ENCODE data around the gene WNT7B. TPM values are rescaled to one million over a fixed set of nuclear protein-coding genes. Genes with fewer than 3 reads are reported as not detected.

The WNT7B gene
- total and polyA plus RNA-seq, 2 donors (not counting 1 experiment from before 2014, with no cell fraction given), result 0.22 to 0.67 TPM

DNA sequence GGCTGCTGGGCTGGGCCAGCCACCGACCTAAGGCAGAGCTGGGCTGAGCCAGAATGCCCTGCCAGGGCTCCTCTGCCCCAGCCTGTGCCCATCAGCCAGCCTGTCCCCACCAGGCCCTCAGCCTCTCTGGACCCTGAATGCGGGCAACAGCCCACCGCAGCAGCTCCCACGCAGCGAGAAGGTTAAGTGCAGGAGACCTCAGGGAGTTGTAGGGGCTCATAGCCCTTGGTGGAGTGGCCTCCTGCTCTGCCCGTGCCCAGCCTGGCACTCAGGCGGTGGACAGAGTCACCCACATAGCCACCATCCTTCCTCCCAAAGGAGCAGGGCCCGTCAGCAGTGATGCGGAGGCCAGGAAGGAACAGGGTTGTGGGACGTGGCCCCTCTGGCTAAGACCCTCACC lies 19.1 kb downstream of the WNT7B start:
- H3K4me3 ChIP-seq (ENCODE audit: control extremely low read depth in 1 of 5, extremely low read depth in 1 of 5, insufficient read depth in 1 of 5, low read depth in 2 of 5, low read length in 4 of 5), result no peak overlapping the region
- no peaks in the 10 kb centered on the region for H3K4me1 ChIP-seq (ENCODE audit: control insufficient read depth in 2 of 2, insufficient read depth in 2 of 2, low read length in 2 of 2)
- intact Hi-C loops (cut with micrococcal nuclease), result no loop called here
- Mint-ChIP-seq H3K4me3 (no peak overlapping the region), H3K27me3 (peaks cover 17% of the 10 kb centered on the region), H3K27ac (no peak overlapping the region), H3K9me3 (ENCODE audit: insufficient read depth) (no peaks in the 10 kb centered on the region), H3K4me1 (no peaks in the 10 kb centered on the region)
- no peaks in the 10 kb centered on the region for H4K20me1 ChIP-seq (ENCODE audit: control insufficient read depth, insufficient read depth, low read length, poor library complexity, severe bottlenecking)
- peaks cover 0 to 2% (median 0%) of the 10 kb centered on the region in 3 donors for H3K9me3 ChIP-seq (ENCODE audit: control extremely low read depth in 1 of 3, control insufficient read depth in 2 of 3, insufficient read depth in 1 of 3, low read length in 2 of 3)
- DNase-seq (no peak), ATAC-seq (ENCODE audit: low read depth) (no peak)
- POLR2A ChIA-PET, result no interaction called here
- no peak overlapping the region for H2AFZ ChIP-seq (ENCODE audit: insufficient read depth, low read depth, low read length, poor library complexity, severe bottlenecking)
- no peak overlapping the region for H3K27ac ChIP-seq (ENCODE audit: low read length in 2 of 2)
- 90% methylated on average over 10 of the region's 10 CpGs for WGBS (ENCODE audit: insufficient coverage)
- no peaks in the 10 kb centered on the region for H3K79me2 ChIP-seq (ENCODE audit: control insufficient read depth, insufficient read depth, low read length)
- no peak overlapping the region for H3K4me2 ChIP-seq (replicated peaks; ENCODE audit: low read depth, low read length, poor library complexity, severe bottlenecking)
- TF ChIP-seq, protein P1, sequence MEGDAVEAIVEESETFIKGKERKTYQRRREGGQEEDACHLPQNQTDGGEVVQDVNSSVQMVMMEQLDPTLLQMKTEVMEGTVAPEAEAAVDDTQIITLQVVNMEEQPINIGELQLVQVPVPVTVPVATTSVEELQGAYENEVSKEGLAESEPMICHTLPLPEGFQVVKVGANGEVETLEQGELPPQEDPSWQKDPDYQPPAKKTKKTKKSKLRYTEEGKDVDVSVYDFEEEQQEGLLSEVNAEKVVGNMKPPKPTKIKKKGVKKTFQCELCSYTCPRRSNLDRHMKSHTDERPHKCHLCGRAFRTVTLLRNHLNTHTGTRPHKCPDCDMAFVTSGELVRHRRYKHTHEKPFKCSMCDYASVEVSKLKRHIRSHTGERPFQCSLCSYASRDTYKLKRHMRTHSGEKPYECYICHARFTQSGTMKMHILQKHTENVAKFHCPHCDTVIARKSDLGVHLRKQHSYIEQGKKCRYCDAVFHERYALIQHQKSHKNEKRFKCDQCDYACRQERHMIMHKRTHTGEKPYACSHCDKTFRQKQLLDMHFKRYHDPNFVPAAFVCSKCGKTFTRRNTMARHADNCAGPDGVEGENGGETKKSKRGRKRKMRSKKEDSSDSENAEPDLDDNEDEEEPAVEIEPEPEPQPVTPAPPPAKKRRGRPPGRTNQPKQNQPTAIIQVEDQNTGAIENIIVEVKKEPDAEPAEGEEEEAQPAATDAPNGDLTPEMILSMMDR (IDR thresholded peaks at IDR 0.05), result no peak
- TF ChIP-seq EZH2 (IDR thresholded peaks at IDR 0.05; ENCODE audit: borderline replicate concordance, insufficient read depth, low read depth, low read length, poor library complexity, severe bottlenecking), result no peak
- no peaks in the 10 kb centered on the region for H3K36me3 ChIP-seq (replicated peaks in 1 of 2; ENCODE audit: control extremely low read depth in 1 of 2, control insufficient read depth in 1 of 2, extremely low read depth in 1 of 2, insufficient read depth in 2 of 2, low read length in 1 of 2)
- no peak overlapping the region for H3K9ac ChIP-seq (ENCODE audit: low read length)
- CTCF ChIA-PET, result no interaction called here
- H3K27me3 ChIP-seq (replicated peaks in 1 of 4; ENCODE audit: control extremely low read depth in 1 of 4, control insufficient read depth in 3 of 4, insufficient read depth in 4 of 4, low read length in 3 of 4), result peaks cover 0 to 21% (median 5%) of the 10 kb centered on the region in 4 experiments

DNA sequence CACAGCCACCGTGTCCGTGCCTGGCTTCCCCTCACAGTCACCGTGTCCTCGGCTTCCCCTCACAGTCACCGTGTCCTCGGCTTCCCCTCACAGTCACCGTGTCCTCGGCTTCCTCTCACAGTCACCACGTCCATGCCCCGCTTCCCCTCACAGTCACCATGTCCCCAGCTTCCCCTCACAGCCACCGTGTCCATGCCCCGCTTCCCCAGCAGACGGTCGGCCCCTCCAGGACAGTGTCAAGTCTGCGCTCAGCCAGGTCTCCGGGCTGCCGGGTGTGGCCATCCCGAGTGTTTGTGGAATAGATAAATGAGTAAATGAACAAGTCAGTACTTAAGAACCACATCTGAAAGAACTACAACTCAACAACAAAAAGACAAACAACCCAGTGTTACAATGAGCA lies 23.8 kb downstream of the WNT7B start:
- peaks cover 21% of the 10 kb centered on the region for H3K4me1 Mint-ChIP-seq
- H3K79me2 ChIP-seq (ENCODE audit: control insufficient read depth, insufficient read depth, low read length), result no peaks in the 10 kb centered on the region
- no peaks in the 10 kb centered on the region for H4K20me1 ChIP-seq (ENCODE audit: control insufficient read depth, insufficient read depth, low read length, poor library complexity, severe bottlenecking)
- H2AFZ ChIP-seq (ENCODE audit: insufficient read depth, low read depth, low read length, poor library complexity, severe bottlenecking), result no peak overlapping the region
- H3K4me3 ChIP-seq (ENCODE audit: control extremely low read depth in 1 of 5, extremely low read depth in 1 of 5, insufficient read depth in 1 of 5, low read depth in 2 of 5, low read length in 4 of 5), result no peak overlapping the region
- no peak overlapping the region for H3K27ac Mint-ChIP-seq
- H3K9me3 Mint-ChIP-seq (ENCODE audit: insufficient read depth), result no peaks in the 10 kb centered on the region
- H3K4me3 Mint-ChIP-seq, result no peak overlapping the region
- H3K27me3 Mint-ChIP-seq, result peaks cover 13% of the 10 kb centered on the region
- peaks cover 0 to 27% (median 7%) of the 10 kb centered on the region in 4 experiments for H3K27me3 ChIP-seq (replicated peaks in 1 of 4; ENCODE audit: control extremely low read depth in 1 of 4, control insufficient read depth in 3 of 4, insufficient read depth in 4 of 4, low read length in 3 of 4)
- H3K9me3 ChIP-seq (ENCODE audit: control extremely low read depth in 1 of 3, control insufficient read depth in 2 of 3, insufficient read depth in 1 of 3, low read length in 2 of 3), result peaks cover 0 to 5% (median 0%) of the 10 kb centered on the region in 3 donors
- peaks cover 8 to 17% of the 10 kb centered on the region in 2 donors for H3K4me1 ChIP-seq (ENCODE audit: control insufficient read depth in 2 of 2, insufficient read depth in 2 of 2, low read length in 2 of 2)
- no peak for DNase-seq
- H3K27ac ChIP-seq (ENCODE audit: low read length in 2 of 2), result no peak overlapping the region
- no peak overlapping the region for H3K4me2 ChIP-seq (replicated peaks; ENCODE audit: low read depth, low read length, poor library complexity, severe bottlenecking)
- ChIA-PET CTCF (no interaction called here), POLR2A (no interaction called here)
- intact Hi-C loops (cut with micrococcal nuclease), result no loop called here
- no peaks in the 10 kb centered on the region for H3K36me3 ChIP-seq (replicated peaks in 1 of 2; ENCODE audit: control extremely low read depth in 1 of 2, control insufficient read depth in 1 of 2, extremely low read depth in 1 of 2, insufficient read depth in 2 of 2, low read length in 1 of 2)
- no peak overlapping the region for H3K9ac ChIP-seq (ENCODE audit: low read length)
- ATAC-seq (ENCODE audit: low read depth), result no peak
- TF ChIP-seq EZH2 (IDR thresholded peaks at IDR 0.05; ENCODE audit: borderline replicate concordance, insufficient read depth, low read depth, low read length, poor library complexity, severe bottlenecking), result no peak
- TF ChIP-seq, protein P1 (IDR thresholded peaks at IDR 0.05), result no peak
- WGBS (ENCODE audit: insufficient coverage), result 7% methylated on average over 5 of the region's 18 CpGs

All from B cell (primary cell).